Measurements from ENCODE around the gene SDHB.

Gene SDHB

GRCh38 chr1:16986113-16986512 lies 67.7 kb downstream of the SDHB start:
- no peak overlapping the region for H3K4me3 Mint-ChIP-seq
- no peaks in the 10 kb centered on the region for H3K36me3 Mint-ChIP-seq (ENCODE audit: low read depth)
- H3K4me1 Mint-ChIP-seq, result peaks cover 23% of the 10 kb centered on the region
- H3K27me3 Mint-ChIP-seq (ENCODE audit: low read depth), result peaks cover 9% of the 10 kb centered on the region
- H3K27ac Mint-ChIP-seq, result no peak overlapping the region
- TF ChIP-seq, protein P1, sequence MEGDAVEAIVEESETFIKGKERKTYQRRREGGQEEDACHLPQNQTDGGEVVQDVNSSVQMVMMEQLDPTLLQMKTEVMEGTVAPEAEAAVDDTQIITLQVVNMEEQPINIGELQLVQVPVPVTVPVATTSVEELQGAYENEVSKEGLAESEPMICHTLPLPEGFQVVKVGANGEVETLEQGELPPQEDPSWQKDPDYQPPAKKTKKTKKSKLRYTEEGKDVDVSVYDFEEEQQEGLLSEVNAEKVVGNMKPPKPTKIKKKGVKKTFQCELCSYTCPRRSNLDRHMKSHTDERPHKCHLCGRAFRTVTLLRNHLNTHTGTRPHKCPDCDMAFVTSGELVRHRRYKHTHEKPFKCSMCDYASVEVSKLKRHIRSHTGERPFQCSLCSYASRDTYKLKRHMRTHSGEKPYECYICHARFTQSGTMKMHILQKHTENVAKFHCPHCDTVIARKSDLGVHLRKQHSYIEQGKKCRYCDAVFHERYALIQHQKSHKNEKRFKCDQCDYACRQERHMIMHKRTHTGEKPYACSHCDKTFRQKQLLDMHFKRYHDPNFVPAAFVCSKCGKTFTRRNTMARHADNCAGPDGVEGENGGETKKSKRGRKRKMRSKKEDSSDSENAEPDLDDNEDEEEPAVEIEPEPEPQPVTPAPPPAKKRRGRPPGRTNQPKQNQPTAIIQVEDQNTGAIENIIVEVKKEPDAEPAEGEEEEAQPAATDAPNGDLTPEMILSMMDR (IDR thresholded peaks at IDR 0.05; ENCODE audit: unreplicated experiment in 3 of 3), result no peak
- no peaks in the 10 kb centered on the region for H3K9me3 Mint-ChIP-seq

GRCh38 chr1:16984717-16985116 lies 69.1 kb downstream of the SDHB start:
- peak overlapping the region in 1 of 3 experiments; percentile 62 for H3K4me3 Mint-ChIP-seq
- H3K27me3 Mint-ChIP-seq (ENCODE audit: low read depth), result peaks cover 13% of the 10 kb centered on the region
- H3K36me3 Mint-ChIP-seq (ENCODE audit: low read depth), result no peaks in the 10 kb centered on the region
- H3K27ac Mint-ChIP-seq, result peak overlapping the region in 2 of 3 experiments; percentile 55 to 89
- H3K9me3 Mint-ChIP-seq, result no peaks in the 10 kb centered on the region
- TF ChIP-seq, protein P1 (IDR thresholded peaks at IDR 0.05; ENCODE audit: unreplicated experiment in 3 of 3), result no peak
- peaks cover 28% of the 10 kb centered on the region for H3K4me1 Mint-ChIP-seq

GRCh38 chr1:16983649-16984048 lies 70.2 kb downstream of the SDHB start:
- Mint-ChIP-seq H3K4me3 (peak overlapping the region; percentile 68 to 77 (median 73)), H3K36me3 (ENCODE audit: low read depth) (no peaks in the 10 kb centered on the region), H3K27ac (peak overlapping the region; percentile 79 to 92 (median 84)), H3K4me1 (peaks cover 28% of the 10 kb centered on the region), H3K9me3 (no peaks in the 10 kb centered on the region), H3K27me3 (ENCODE audit: low read depth) (peaks cover 13% of the 10 kb centered on the region)
- TF ChIP-seq, protein P1 (IDR thresholded peaks at IDR 0.05; ENCODE audit: unreplicated experiment in 3 of 3), result no peak

GRCh38 chr1:16982902-16983301 lies 70.9 kb downstream of the SDHB start:
- Mint-ChIP-seq H3K36me3 (ENCODE audit: low read depth) (no peaks in the 10 kb centered on the region), H3K9me3 (no peaks in the 10 kb centered on the region), H3K4me1 (peaks cover 30% of the 10 kb centered on the region), H3K27me3 (ENCODE audit: low read depth) (peaks cover 13% of the 10 kb centered on the region), H3K27ac (peak overlapping the region; percentile 79 to 92 (median 84)), H3K4me3 (peak overlapping the region; percentile 68 to 77 (median 73))
- TF ChIP-seq, protein P1 (IDR thresholded peaks at IDR 0.05; ENCODE audit: unreplicated experiment in 3 of 3), result no peak

DNA sequence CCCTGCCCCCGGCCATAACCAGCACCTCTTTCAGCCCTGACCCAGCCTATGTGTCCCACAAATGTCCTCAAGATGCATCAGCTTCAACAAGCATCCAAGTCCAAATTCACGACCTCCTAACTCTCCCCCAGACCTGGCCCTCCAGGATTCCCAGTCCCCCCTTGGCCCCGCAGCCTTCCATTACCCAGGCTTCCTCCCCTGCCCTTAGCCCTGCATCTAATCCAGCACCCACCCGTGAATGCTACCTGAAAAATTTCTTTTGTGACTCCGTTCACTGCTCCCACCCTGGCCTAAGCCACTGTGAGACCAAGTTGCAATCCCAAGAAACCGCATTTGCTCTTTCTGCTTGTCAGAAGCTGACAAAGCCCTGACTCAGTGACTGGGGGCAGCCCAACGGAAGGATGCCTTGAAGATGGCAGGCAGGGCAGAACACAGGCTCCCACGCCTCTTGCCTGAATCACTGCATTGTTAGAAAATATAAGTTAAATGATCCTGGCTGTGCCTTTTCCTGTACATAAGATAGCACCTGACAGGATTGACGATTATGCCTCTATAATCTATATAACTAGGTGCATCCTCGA lies 72.5 kb downstream of the SDHB start:
- peak overlapping the region; percentile 93 for H3K4me3 Mint-ChIP-seq
- H3K27ac Mint-ChIP-seq, result peak overlapping the region; percentile 88 to 98 (median 92)
- peaks cover 42% of the 10 kb centered on the region for H3K4me1 Mint-ChIP-seq
- TF ChIP-seq, protein P1 (IDR thresholded peaks at IDR 0.05; ENCODE audit: unreplicated experiment in 3 of 3), result no peak
- H3K36me3 Mint-ChIP-seq (ENCODE audit: low read depth), result peaks cover 4% of the 10 kb centered on the region
- H3K9me3 Mint-ChIP-seq, result no peaks in the 10 kb centered on the region
- peaks cover 13% of the 10 kb centered on the region for H3K27me3 Mint-ChIP-seq (ENCODE audit: low read depth)

All from nephron (organoid).